B cell (primary cell): ENCODE measurements around the gene SERTM1. TPM values are rescaled to one million over a fixed set of nuclear protein-coding genes. Genes with fewer than 3 reads are reported as not detected.

Experiments used
- ATAC-seq: fragments of 200-7000 bp; cut with Tn5 transposase; one replicate; pipeline ENCODE4 v1.10.0; 2021; ENCODE audit warnings: low read depth, mild to moderate bottlenecking, moderate number of reproducible peaks, moderate library complexity
- CTCF ChIA-PET: fragments of 350-600 bp; sonication (Branson Sonifier 250); formaldehyde crosslinking; loops from one replicate; lab custom pipeline; 2021; ENCODE audit warnings: antibody characterized with exemption, inconsistent platforms; lab: Charles Lee
- POLR2A ChIA-PET: fragments of 350-600 bp; sonication (Branson Sonifier 250); formaldehyde crosslinking; loops from one replicate; lab custom pipeline; 2021; ENCODE audit warnings: antibody characterized with exemption; lab: Charles Lee
- DNase-seq: peaks from one replicate; pipeline ENCODE4 v3.0.0; 2013
- H2AFZ ChIP-seq: 2 replicates; pipeline ENCODE4 v1.6.1; 2012; ENCODE audit warnings: mild to moderate bottlenecking, low read depth, low read length; ENCODE audit not compliant: insufficient read depth, poor library complexity, severe bottlenecking
- H3K27ac ChIP-seq, 2 donors: 1 replicate in 1 of 2; 2 replicates in 1 of 2; pipeline ENCODE4 v1.5.1; 2012 to 2013; ENCODE audit warnings: low read length in 2 of 2, mild to moderate bottlenecking in 2 of 2, moderate library complexity in 1 of 2
- H3K27me3 ChIP-seq, 4 experiments: fragments of 200-600 bp in 1 of 4; sonication (generic) in 1 of 4; replicated peaks in 1 of 4; 1 replicate in 2 of 4; 2 replicates in 2 of 4; pipeline versions ENCODE4 v1.6.1 to v1.7.0; 2013 to 2016; ENCODE audit warnings: low read length in 3 of 4, mild to moderate bottlenecking in 2 of 4, mixed read lengths in 1 of 4, moderate library complexity in 1 of 4; ENCODE audit not compliant: insufficient read depth in 4 of 4, control insufficient read depth in 3 of 4; ENCODE audit errors: control extremely low read depth in 1 of 4
- H3K36me3 ChIP-seq, 2 experiments: replicated peaks in 1 of 2; 1 replicate in 1 of 2; 2 replicates in 1 of 2; pipeline versions ENCODE4 v1.6.1 to v1.7.1; 2013; ENCODE audit warnings: low read length in 1 of 2; ENCODE audit not compliant: insufficient read depth in 2 of 2, control insufficient read depth in 1 of 2; ENCODE audit errors: control extremely low read depth in 1 of 2, extremely low read depth in 1 of 2
- H3K4me1 ChIP-seq, 2 donors: fragments of 200-600 bp in 1 of 2; sonication (generic) in 1 of 2; 1 replicate in 1 of 2; 2 replicates in 1 of 2; pipeline versions ENCODE4 v1.5.1 to v1.6.1; 2013 to 2017; ENCODE audit warnings: low read length in 2 of 2; ENCODE audit not compliant: control insufficient read depth in 2 of 2, insufficient read depth in 2 of 2
- H3K4me2 ChIP-seq: replicated peaks from 2 replicates; pipeline ENCODE3; 2012; ENCODE audit warnings: mild to moderate bottlenecking, low read depth, low read length; ENCODE audit not compliant: poor library complexity, severe bottlenecking
- H3K4me3 ChIP-seq, 5 experiments: fragments of 200-600 bp in 1 of 5; sonication (generic) in 1 of 5; 1 replicate in 3 of 5; 2 replicates in 2 of 5; pipeline versions ENCODE4 v1.5.1 to v1.7.0; 2011 to 2016; ENCODE audit warnings: low read length in 4 of 5, mild to moderate bottlenecking in 4 of 5, low read depth in 2 of 5, control low read depth in 1 of 5, moderate library complexity in 1 of 5; ENCODE audit not compliant: insufficient read depth in 1 of 5; ENCODE audit errors: control extremely low read depth in 1 of 5, extremely low read depth in 1 of 5
- H3K79me2 ChIP-seq: fragments of 200-600 bp; sonication (generic); one replicate; pipeline ENCODE4 v1.6.0; 2016; ENCODE audit warnings: low read length; ENCODE audit not compliant: control insufficient read depth, insufficient read depth
- H3K9ac ChIP-seq: fragments of 200-600 bp; sonication (generic); 2 replicates; pipeline ENCODE4 v1.6.1; 2017; ENCODE audit warnings: mild to moderate bottlenecking, low read length, moderate library complexity
- H3K9me3 ChIP-seq, 3 donors: one replicate each; pipeline versions ENCODE4 v1.6.1 to v1.7.1; 2013; ENCODE audit warnings: low read length in 2 of 3; ENCODE audit not compliant: control insufficient read depth in 2 of 3, insufficient read depth in 1 of 3; ENCODE audit errors: control extremely low read depth in 1 of 3
- H4K20me1 ChIP-seq: 2 replicates; pipeline ENCODE4 v1.6.0; 2012; ENCODE audit warnings: mild to moderate bottlenecking, low read length; ENCODE audit not compliant: insufficient read depth, control insufficient read depth, poor library complexity, severe bottlenecking
- H3K27ac Mint-ChIP-seq: one replicate; pipeline ENCODE4 v1.8.0; 2021; ENCODE audit warnings: mixed read lengths
- H3K27me3 Mint-ChIP-seq: one replicate; pipeline ENCODE4 v1.8.0; 2021; ENCODE audit warnings: mixed read lengths
- H3K4me1 Mint-ChIP-seq: one replicate; pipeline ENCODE4 v1.8.0; 2021; ENCODE audit warnings: mixed read lengths
- H3K4me3 Mint-ChIP-seq: one replicate; pipeline ENCODE4 v1.8.0; 2021; ENCODE audit warnings: mixed read lengths
- H3K9me3 Mint-ChIP-seq: one replicate; pipeline ENCODE4 v1.8.0; 2022; ENCODE audit warnings: mixed read lengths; ENCODE audit not compliant: insufficient read depth
- EZH2 ChIP-seq: IDR thresholded peaks from 2 replicates; pipeline ENCODE4 v1.6.1; 2012; ENCODE audit warnings: borderline replicate concordance, low read depth, mild to moderate bottlenecking, moderate library complexity, low read length; ENCODE audit not compliant: insufficient read depth, poor library complexity, severe bottlenecking
- WGBS: methylation state at CpG from one replicate; pipeline ENCODE4 v1.1.5; 2013; ENCODE audit warnings: missing lambda C conversion rate; ENCODE audit not compliant: insufficient coverage; 5-methylcytosine and 5-hydroxymethylcytosine counted together
- intact Hi-C: fragments of 100-400 bp; cut with micrococcal nuclease; formaldehyde crosslinking; loops from one replicate; pipeline ENCODE4 v1.10.0; 2022
- polyA plus RNA-seq: library from polyadenylated mRNA; depleted of rRNA; stranded (reverse); fragments of >200 nt; gene quantifications from 2 replicates; pipeline ENCODE4 v1.2.3, GENCODE V29; 2012
- total RNA-seq, 2 donors: library from RNA; stranded (reverse); fragments of 120-200 nt in 1 of 2; gene quantifications; 1 replicate in 1 of 2; 2 replicates in 1 of 2; pipeline versions ENCODE4 v1.2.3 to v1.2.4, GENCODE V29; 2013 to 2022
- TF ChIP-seq, protein P1 (sequence below): fragments of 200-600 bp; IDR thresholded peaks from one replicate; pipeline ENCODE4 v1.8.0; 2022; ENCODE audit warnings: antibody characterized with exemption, mild to moderate bottlenecking

SERTM1 gene
- total and polyA plus RNA-seq, 2 donors (not counting 1 experiment from before 2014, with no cell fraction given): not detected

DNA sequence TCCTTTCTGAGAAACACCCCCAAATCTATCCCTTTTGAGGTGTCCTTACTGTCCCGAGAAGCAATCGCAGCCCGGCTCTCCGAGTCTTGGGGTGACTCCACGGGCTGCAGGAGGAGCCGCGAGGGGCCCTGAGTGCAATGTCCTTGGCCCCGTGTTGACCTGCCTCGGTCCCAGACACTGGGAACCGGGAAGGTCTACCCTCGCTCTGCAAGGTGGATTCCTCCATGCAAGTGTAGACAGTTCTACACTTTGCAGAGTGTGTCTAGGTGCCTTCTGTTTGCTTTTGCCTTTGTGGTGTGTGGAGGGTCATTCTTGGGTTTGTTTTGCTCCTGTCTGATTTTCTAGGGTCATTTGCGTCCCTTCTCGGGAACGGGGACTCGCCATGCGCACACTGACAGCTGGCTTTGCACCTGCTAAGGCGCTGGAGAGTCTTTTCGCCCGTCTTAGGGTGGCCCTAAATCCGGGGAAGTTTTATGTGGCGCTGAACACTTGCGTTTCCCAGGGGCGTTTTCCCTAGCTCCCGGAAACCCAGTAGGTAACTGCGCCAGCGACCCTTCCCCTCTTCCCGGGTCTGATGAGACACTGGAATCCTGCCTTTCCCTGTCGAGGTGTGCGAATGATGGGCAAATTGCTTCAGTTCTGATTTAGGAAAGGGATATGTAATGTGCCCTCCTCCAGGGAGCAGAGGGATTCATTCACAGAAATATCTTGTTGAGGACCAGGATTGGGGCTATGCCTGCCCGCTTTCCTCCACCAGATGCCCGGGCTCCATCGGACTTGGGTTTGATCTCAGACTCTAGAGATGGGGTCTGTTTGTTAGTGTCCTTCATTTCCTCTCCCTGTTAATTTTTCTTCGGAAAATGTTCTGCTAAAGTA is 755 bp downstream of the SERTM1 start:
- ATAC-seq (no peak), DNase-seq (no peak)
- no peak overlapping the region for H3K9ac ChIP-seq
- TF ChIP-seq EZH2: no peak
- 7% methylated on average over 24 of the region's 33 CpGs for WGBS
- peaks cover 0 to 2% (median 0%) of the 10 kb centered on the region in 3 donors for H3K9me3 ChIP-seq
- intact Hi-C loops: no loop called here
- no peaks in the 10 kb centered on the region for H3K36me3 ChIP-seq
- Mint-ChIP-seq H3K27me3 (peaks cover 36% of the 10 kb centered on the region), H3K9me3 (peaks cover 3% of the 10 kb centered on the region), H3K4me3 (no peak overlapping the region), H3K4me1 (peaks cover 8% of the 10 kb centered on the region), H3K27ac (no peak overlapping the region)
- no peak overlapping the region for H3K27ac ChIP-seq
- ChIA-PET CTCF (no interaction called here), POLR2A (no interaction called here)
- no peaks in the 10 kb centered on the region for H3K79me2 ChIP-seq
- no peaks in the 10 kb centered on the region for H3K4me1 ChIP-seq
- H3K27me3 ChIP-seq: peaks cover 0 to 19% (median 9%) of the 10 kb centered on the region in 4 experiments
- H4K20me1 ChIP-seq: no peaks in the 10 kb centered on the region
- no peak overlapping the region for H3K4me3 ChIP-seq
- no peak overlapping the region for H3K4me2 ChIP-seq
- no peak overlapping the region for H2AFZ ChIP-seq

DNA sequence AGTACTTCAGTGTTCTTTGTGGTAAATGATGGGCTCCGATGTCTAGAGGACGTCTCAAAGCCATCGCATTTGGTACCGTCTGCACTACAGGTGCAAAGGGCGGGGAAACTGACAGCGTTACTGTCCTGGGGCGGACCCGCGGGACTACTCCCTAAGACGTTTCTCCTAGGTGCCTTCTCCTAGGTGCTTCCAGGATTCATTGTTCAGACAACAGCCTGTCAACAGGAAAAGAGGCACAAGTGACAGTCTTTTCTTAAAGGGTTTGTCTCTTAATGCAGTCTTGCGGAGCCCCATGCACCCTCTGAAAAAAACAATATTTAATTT is 1.4 kb downstream of the SERTM1 start:
- CTCF ChIA-PET: no interaction called here
- no peak for DNase-seq
- H3K9me3 Mint-ChIP-seq: no peaks in the 10 kb centered on the region
- ATAC-seq: no peak
- H3K9me3 ChIP-seq: peaks cover 0 to under 1% (median 0%) of the 10 kb centered on the region in 3 donors
- H4K20me1 ChIP-seq: no peaks in the 10 kb centered on the region
- intact Hi-C loops: no loop called here
- H3K36me3 ChIP-seq: no peaks in the 10 kb centered on the region
- no peak overlapping the region for H3K4me3 ChIP-seq
- H3K27ac Mint-ChIP-seq: no peak overlapping the region
- POLR2A ChIA-PET: no interaction called here
- H3K27me3 Mint-ChIP-seq: peaks cover 36% of the 10 kb centered on the region
- no peak overlapping the region for H3K4me2 ChIP-seq
- no peak overlapping the region for H3K9ac ChIP-seq
- WGBS: 42% methylated on average over 10 of the region's 11 CpGs
- no peak overlapping the region for H3K27ac ChIP-seq
- peaks cover 0 to 19% (median 9%) of the 10 kb centered on the region in 4 experiments for H3K27me3 ChIP-seq
- H3K4me3 Mint-ChIP-seq: no peak overlapping the region
- no peak overlapping the region for H2AFZ ChIP-seq
- peaks cover 8% of the 10 kb centered on the region for H3K4me1 Mint-ChIP-seq
- TF ChIP-seq, protein P1, sequence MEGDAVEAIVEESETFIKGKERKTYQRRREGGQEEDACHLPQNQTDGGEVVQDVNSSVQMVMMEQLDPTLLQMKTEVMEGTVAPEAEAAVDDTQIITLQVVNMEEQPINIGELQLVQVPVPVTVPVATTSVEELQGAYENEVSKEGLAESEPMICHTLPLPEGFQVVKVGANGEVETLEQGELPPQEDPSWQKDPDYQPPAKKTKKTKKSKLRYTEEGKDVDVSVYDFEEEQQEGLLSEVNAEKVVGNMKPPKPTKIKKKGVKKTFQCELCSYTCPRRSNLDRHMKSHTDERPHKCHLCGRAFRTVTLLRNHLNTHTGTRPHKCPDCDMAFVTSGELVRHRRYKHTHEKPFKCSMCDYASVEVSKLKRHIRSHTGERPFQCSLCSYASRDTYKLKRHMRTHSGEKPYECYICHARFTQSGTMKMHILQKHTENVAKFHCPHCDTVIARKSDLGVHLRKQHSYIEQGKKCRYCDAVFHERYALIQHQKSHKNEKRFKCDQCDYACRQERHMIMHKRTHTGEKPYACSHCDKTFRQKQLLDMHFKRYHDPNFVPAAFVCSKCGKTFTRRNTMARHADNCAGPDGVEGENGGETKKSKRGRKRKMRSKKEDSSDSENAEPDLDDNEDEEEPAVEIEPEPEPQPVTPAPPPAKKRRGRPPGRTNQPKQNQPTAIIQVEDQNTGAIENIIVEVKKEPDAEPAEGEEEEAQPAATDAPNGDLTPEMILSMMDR: no peak
- TF ChIP-seq EZH2: no peak
- no peaks in the 10 kb centered on the region for H3K4me1 ChIP-seq
- H3K79me2 ChIP-seq: no peaks in the 10 kb centered on the region
